Fibroblast of villous mesenchyme (primary cell): ENCODE data around the gene LPO. TPM values are rescaled to one million over a fixed set of nuclear protein-coding genes. Genes with fewer than 3 reads are reported as not detected.

Experiments used
- DNase-seq: peaks from one replicate; pipeline ENCODE4 v3.0.0-alpha.2; 2010; ENCODE audit warnings: low read depth
- H3K4me3 ChIP-seq: 2 replicates; pipeline ENCODE4 v1.5.1; 2011; ENCODE audit warnings: low read depth, mild to moderate bottlenecking, low read length
- CTCF ChIP-seq: IDR thresholded peaks from 2 replicates; pipeline ENCODE4 v1.5.1; 2012; ENCODE audit warnings: low read depth, mild to moderate bottlenecking, low read length; ENCODE audit not compliant: insufficient read depth
- total RNA-seq: library from RNA; depleted of rRNA; stranded (reverse); fragments of >200 nt; gene quantifications from 2 replicates; pipeline ENCODE4 v1.2.3, GENCODE V29; 2012

LPO gene
- total RNA-seq, 1 donor, result not detected

- H3K4me3 ChIP-seq, result no peak overlapping the region
- DNase-seq, result no peak
- no peak for TF ChIP-seq CTCF
Observed at GRCh38 chr17:58235821-58236220, 2.6 kb upstream of the LPO start.

- no peak for TF ChIP-seq CTCF
- H3K4me3 ChIP-seq, result no peak overlapping the region
- no peak for DNase-seq
Observed at GRCh38 chr17:58236394-58236793, 2.0 kb upstream of the LPO start.

GRCh38 chr17:58239987-58240386 is 1.6 kb downstream of the LPO start:
- H3K4me3 ChIP-seq, result no peak overlapping the region
- TF ChIP-seq CTCF, result no peak
- DNase-seq, result no peak

GRCh38 chr17:58242171-58242784 is 3.9 kb downstream of the LPO start:
- no peak for TF ChIP-seq CTCF
- H3K4me3 ChIP-seq, result no peak overlapping the region
- DNase-seq, result no peak

- H3K4me3 ChIP-seq, result no peak overlapping the region
- no peak for TF ChIP-seq CTCF
- DNase-seq, result no peak
Observed at GRCh38 chr17:58244963-58245362, 6.6 kb downstream of the LPO start.

- H3K4me3 ChIP-seq, result no peak overlapping the region
- no peak for DNase-seq
Observed at GRCh38 chr17:58245428-58246103, 7.2 kb downstream of the LPO start.

More at GRCh38 chr17:58245428-58246103, 7.2 kb downstream of the LPO start:
- no peak for TF ChIP-seq CTCF
